IMR-90 (cell line): ENCODE results near the gene IL2RA. TPM values are rescaled to one million over a fixed set of nuclear protein-coding genes. Genes with fewer than 3 reads are reported as not detected.

Source experiments
- ATAC-seq: fragments of 200-7000 bp; cut with Tn5 transposase; 2 replicates; pipeline ENCODE4 v1.9.1; 2020; ENCODE audit warnings: low read depth, mild to moderate bottlenecking, moderate library complexity
- BruUV-seq: library from RNA; stranded (reverse); fragments of 400-500 nt; replicated peaks from 2 replicates; lab custom pipeline; 2021; lab: Mats Ljungman, UMichigan
- CTCF ChIA-PET: fragments of 300-600 bp; formaldehyde crosslinking; extraction: SDS; loops from one replicate; lab custom pipeline; 2021; ENCODE audit warnings: antibody characterized with exemption; lab: Yijun Ruan, JAX
- POLR2A ChIA-PET: fragments of 300-600 bp; sonication (Branson Sonifier 250); formaldehyde crosslinking; loops from one replicate; lab custom pipeline; 2022; ENCODE audit warnings: antibody characterized with exemption; ENCODE audit not compliant: unreplicated experiment; lab: Charles Lee
- DNase-seq: peaks from one replicate; pipeline ENCODE4 v3.0.0; 2013
- H2AFZ ChIP-seq: replicated peaks from 2 replicates; pipeline ENCODE3; 2013; ENCODE audit warnings: low read length, mild to moderate bottlenecking; ENCODE audit not compliant: poor library complexity
- H2AK5ac ChIP-seq: 2 replicates; pipeline ENCODE4 v1.6.1; 2013; ENCODE audit warnings: low read depth, low read length, inconsistent platforms
- H2AK9ac ChIP-seq: replicated peaks from 2 replicates; pipeline ENCODE3; 2013; ENCODE audit warnings: mild to moderate bottlenecking, low read depth, low read length, moderate library complexity; ENCODE audit not compliant: poor library complexity
- H2BK120ac ChIP-seq: 2 replicates; pipeline ENCODE4 v1.6.1; 2013; ENCODE audit warnings: low read depth, low read length, inconsistent platforms
- H2BK15ac ChIP-seq: 3 replicates; pipeline ENCODE4 v1.6.1; 2013; ENCODE audit warnings: low read depth, low read length, inconsistent platforms
- H2BK20ac ChIP-seq: 2 replicates; pipeline ENCODE4 v1.6.1; 2013; ENCODE audit warnings: low read depth, mild to moderate bottlenecking, inconsistent platforms, low read length, moderate library complexity
- H2BK5ac ChIP-seq: 2 replicates; pipeline ENCODE4 v1.6.1; 2013; ENCODE audit warnings: mild to moderate bottlenecking, low read depth, low read length, inconsistent platforms; ENCODE audit not compliant: poor library complexity, severe bottlenecking
- H3K14ac ChIP-seq: replicated peaks from 2 replicates; pipeline ENCODE4 v1.6.1; 2013; ENCODE audit warnings: low read depth, low read length, inconsistent platforms
- H3K18ac ChIP-seq: 2 replicates; pipeline ENCODE4 v1.6.1; 2013; ENCODE audit warnings: low read depth, low read length, control low read depth
- H3K23ac ChIP-seq: 2 replicates; pipeline ENCODE4 v1.6.1; 2013; ENCODE audit warnings: low read depth, low read length, inconsistent platforms
- H3K27ac ChIP-seq: 2 replicates; pipeline ENCODE4 v1.5.1; 2013; ENCODE audit warnings: mild to moderate bottlenecking, control low read depth, low read length; ENCODE audit not compliant: insufficient read depth
- H3K27me3 ChIP-seq: 2 replicates; pipeline ENCODE4 v1.6.1; 2013; ENCODE audit warnings: low read length; ENCODE audit not compliant: control insufficient read depth, insufficient read depth
- H3K36me3 ChIP-seq: 2 replicates; pipeline ENCODE4 v1.6.1; 2013; ENCODE audit warnings: low read length, mixed read lengths; ENCODE audit not compliant: control insufficient read depth, insufficient read depth
- H3K4ac ChIP-seq: 2 replicates; pipeline ENCODE4 v1.6.1; 2013; ENCODE audit warnings: low read depth, low read length, inconsistent platforms
- H3K4me1 ChIP-seq: 2 replicates; pipeline ENCODE4 v1.6.1; 2013; ENCODE audit warnings: low read length, mixed read lengths; ENCODE audit not compliant: control insufficient read depth, insufficient read depth
- H3K4me2 ChIP-seq: 2 replicates; pipeline ENCODE4 v1.6.1; 2013; ENCODE audit warnings: low read depth, mild to moderate bottlenecking, control low read depth, low read length, moderate library complexity
- H3K4me3 ChIP-seq: 2 replicates; pipeline ENCODE4 v1.5.1; 2013; ENCODE audit warnings: low read depth, mild to moderate bottlenecking, control low read depth, low read length, moderate library complexity; ENCODE audit not compliant: insufficient read depth
- H3K56ac ChIP-seq: 2 replicates; pipeline ENCODE4 v1.6.1; 2013; ENCODE audit warnings: low read length, inconsistent platforms; ENCODE audit not compliant: insufficient read depth; ENCODE audit errors: extremely low read depth
- H3K79me1 ChIP-seq, 2 experiments: 2 replicates each; pipeline ENCODE4 v1.6.1; 2013; ENCODE audit warnings: low read length in 2 of 2, inconsistent platforms in 1 of 2, low read depth in 1 of 2
- H3K9ac ChIP-seq: 2 replicates; pipeline ENCODE4 v1.6.1; 2013; ENCODE audit warnings: low read depth, low read length, control low read depth
- H3K9me1 ChIP-seq: 2 replicates; pipeline ENCODE4 v1.6.1; 2013; ENCODE audit warnings: low read length, inconsistent platforms; ENCODE audit not compliant: insufficient read depth
- H3K9me3 ChIP-seq: 2 replicates; pipeline ENCODE4 v1.6.1; 2013; ENCODE audit warnings: low read length; ENCODE audit not compliant: control insufficient read depth, insufficient read depth
- H4K20me1 ChIP-seq: 2 replicates; pipeline ENCODE4 v1.6.1; 2013; ENCODE audit warnings: low read length, inconsistent platforms; ENCODE audit not compliant: insufficient read depth
- H4K5ac ChIP-seq: 2 replicates; pipeline ENCODE4 v1.6.1; 2013; ENCODE audit warnings: mild to moderate bottlenecking, low read depth, low read length, control low read depth
- H4K8ac ChIP-seq, 2 experiments: 2 replicates each; pipeline ENCODE4 v1.6.1; 2013; ENCODE audit warnings: low read depth in 2 of 2, low read length in 2 of 2, control low read depth in 1 of 2, inconsistent platforms in 1 of 2
- H4K91ac ChIP-seq: 2 replicates; pipeline ENCODE4 v1.6.1; 2013; ENCODE audit warnings: low read depth, low read length, inconsistent platforms; ENCODE audit not compliant: insufficient read depth
- BHLHE40 ChIP-seq: fragments of 150-350 bp; IDR thresholded peaks from 2 replicates; pipeline ENCODE4 v1.6.1; 2016; ENCODE audit warnings: mild to moderate bottlenecking, low read depth, low read length
- CEBPB ChIP-seq: IDR thresholded peaks from 2 replicates; pipeline ENCODE4 v1.6.1; 2012; ENCODE audit warnings: low read depth, low read length, improper control_type of control experiment
- CHD1 ChIP-seq: IDR thresholded peaks from 2 replicates; pipeline ENCODE4 v1.6.1; 2012; ENCODE audit warnings: low read depth, low read length, improper control_type of control experiment
- ELK1 ChIP-seq: fragments of 150-350 bp; IDR thresholded peaks from 2 replicates; pipeline ENCODE4 v1.6.1; 2016; ENCODE audit warnings: low read depth, mild to moderate bottlenecking, low read length, moderate library complexity, borderline replicate concordance
- FOS ChIP-seq: fragments of 150-350 bp; IDR thresholded peaks from 2 replicates; pipeline ENCODE4 v1.6.1; 2016; ENCODE audit warnings: low read depth, low read length
- MAFK ChIP-seq: IDR thresholded peaks from 2 replicates; pipeline ENCODE4 v1.6.1; 2012; ENCODE audit warnings: low read depth, low read length, improper control_type of control experiment
- MAZ ChIP-seq: IDR thresholded peaks from 2 replicates; pipeline ENCODE4 v1.6.1; 2012; ENCODE audit warnings: low read depth, mild to moderate bottlenecking, low read length, improper control_type of control experiment, moderate library complexity, borderline replicate concordance
- NFE2L2 ChIP-seq: fragments of 150-350 bp; IDR thresholded peaks from 2 replicates; pipeline ENCODE4 v1.6.1; 2016; ENCODE audit warnings: low read depth, mild to moderate bottlenecking, low read length
- POLR2A ChIP-seq: IDR thresholded peaks from 2 replicates; pipeline ENCODE4 v1.6.1; 2012; ENCODE audit warnings: mild to moderate bottlenecking, low read depth, low read length
- RAD21 ChIP-seq: IDR thresholded peaks from 2 replicates; pipeline ENCODE4 v1.6.1; 2012; ENCODE audit warnings: low read length, improper control_type of control experiment
- RCOR1 ChIP-seq: IDR thresholded peaks from 2 replicates; pipeline ENCODE4 v1.6.1; 2012; ENCODE audit warnings: mild to moderate bottlenecking, low read length, improper control_type of control experiment; ENCODE audit not compliant: insufficient replicate concordance
- SMC3 ChIP-seq: fragments of 150-350 bp; IDR thresholded peaks from 2 replicates; pipeline ENCODE4 v1.6.1; 2016; ENCODE audit warnings: low read depth, mild to moderate bottlenecking, antibody characterized with exemption, low read length, moderate library complexity
- USF2 ChIP-seq: fragments of 150-350 bp; IDR thresholded peaks from 2 replicates; pipeline ENCODE4 v1.6.1; 2017; ENCODE audit warnings: mild to moderate bottlenecking, antibody characterized with exemption, low read length, low read depth
- WGBS, 2 experiments: methylation state at CpG; one replicate each; pipeline versions ENCODE4 v1.1.5 to v1.1.7; 2013; ENCODE audit warnings: missing lambda C conversion rate in 2 of 2; ENCODE audit not compliant: insufficient read length in 1 of 2; ENCODE audit errors: extremely low coverage in 2 of 2; 5-methylcytosine and 5-hydroxymethylcytosine counted together
- dilution Hi-C: fragments of 300-500 bp; cut with HindIII; formaldehyde crosslinking; loops from one replicate; pipeline ENCODE4 v1.14.3; 2018; ENCODE audit warnings: low sequenced_read_pairs; ENCODE audit not compliant: unreplicated experiment
- in situ Hi-C: fragments of 300-500 bp; cut with MboI; formaldehyde crosslinking; loops from 3 replicates; pipeline ENCODE4 v1.14.3; 2019; ENCODE audit warnings: low sequenced_read_pairs, inconsistent platforms, mixed read lengths
- intact Hi-C: fragments of 100-400 bp; cut with micrococcal nuclease; formaldehyde crosslinking; loops from 2 replicates; pipeline ENCODE4 v1.10.0; 2022
- polyA plus RNA-seq, 3 experiments: library from polyadenylated mRNA; depleted of rRNA; stranded (reverse); fragments of >200 nt; gene quantifications; 2 replicates each; pipeline ENCODE4 v1.2.3, GENCODE V29; 2012; ENCODE audit warnings: low replicate concordance in 1 of 3
- total RNA-seq: library from RNA; depleted of rRNA; stranded (reverse); fragments of >200 nt; gene quantifications from 2 replicates; pipeline ENCODE4 v1.2.3, GENCODE V29; 2012

Gene IL2RA
- total and polyA plus RNA-seq, 2 of the 4 experiments (the other 2 are of a cell fraction) = not detected

GRCh38 chr10:6098156-6098555 lies 36.0 kb upstream of the IL2RA start:
- H3K27me3 ChIP-seq = no peaks in the 10 kb centered on the region
- BruUV-seq = no TSS peak
- H2AK9ac ChIP-seq = no peak overlapping the region
- H3K18ac ChIP-seq = no peak overlapping the region
- ChIA-PET POLR2A (no interaction called here), CTCF (no interaction called here)
- no peak for DNase-seq
- H2BK5ac ChIP-seq = no peak overlapping the region
- no peak overlapping the region for H4K91ac ChIP-seq
- no peak overlapping the region for H2BK120ac ChIP-seq
- no peak overlapping the region for H2BK15ac ChIP-seq
- no peak overlapping the region for H4K5ac ChIP-seq
- no peak overlapping the region for H3K4ac ChIP-seq
- no peak overlapping the region for H3K14ac ChIP-seq
- H3K4me3 ChIP-seq = no peak overlapping the region
- peaks cover 42% of the 10 kb centered on the region for H4K20me1 ChIP-seq
- TF ChIP-seq RAD21 (no peak), SMC3 (no peak), BHLHE40 (no peak), MAZ (no peak), CHD1 (no peak), POLR2A (no peak), RCOR1 (no peak), FOS (no peak), NFE2L2 (no peak), ELK1 (no peak), USF2 (no peak), CEBPB (no peak), MAFK (no peak)
- no peak overlapping the region for H2AFZ ChIP-seq
- H4K8ac ChIP-seq = no peak overlapping the region
- H3K4me1 ChIP-seq = no peaks in the 10 kb centered on the region
- no peaks in the 10 kb centered on the region for H3K9me3 ChIP-seq
- ATAC-seq = no peak
- no peak overlapping the region for H2BK20ac ChIP-seq
- H3K36me3 ChIP-seq = peaks cover 15% of the 10 kb centered on the region
- no peak overlapping the region for H3K9ac ChIP-seq
- H3K27ac ChIP-seq = no peak overlapping the region
- H3K4me2 ChIP-seq = no peak overlapping the region
- H2AK5ac ChIP-seq = no peak overlapping the region
- dilution Hi-C loops (no loop called here), in situ Hi-C loops (no loop called here), intact Hi-C loops (no loop called here)
- H3K56ac ChIP-seq = no peak overlapping the region
- WGBS, 2 experiments = no CpG with 5 or more reads among the region's 7 CpGs
- no peak overlapping the region for H3K23ac ChIP-seq
- peaks cover 25 to 52% of the 10 kb centered on the region in 2 experiments for H3K79me1 ChIP-seq
- H3K9me1 ChIP-seq = peaks cover 9% of the 10 kb centered on the region
